ENCODE results near the gene TMX2. TPM values are rescaled to one million over a fixed set of nuclear protein-coding genes. Genes with fewer than 3 reads are reported as not detected.
A peak's percentile ranks its signal among the peaks of the same experiment; 100 is the strongest.
"Not testable (repeated sequence)": the region's sequence is repeated elsewhere in the genome, so short reads cannot be mapped to it uniquely, and the experiment has no call there.

Gene TMX2
- total RNA-seq, 1 donor from 2014 or later, result 82.7 TPM

DNA sequence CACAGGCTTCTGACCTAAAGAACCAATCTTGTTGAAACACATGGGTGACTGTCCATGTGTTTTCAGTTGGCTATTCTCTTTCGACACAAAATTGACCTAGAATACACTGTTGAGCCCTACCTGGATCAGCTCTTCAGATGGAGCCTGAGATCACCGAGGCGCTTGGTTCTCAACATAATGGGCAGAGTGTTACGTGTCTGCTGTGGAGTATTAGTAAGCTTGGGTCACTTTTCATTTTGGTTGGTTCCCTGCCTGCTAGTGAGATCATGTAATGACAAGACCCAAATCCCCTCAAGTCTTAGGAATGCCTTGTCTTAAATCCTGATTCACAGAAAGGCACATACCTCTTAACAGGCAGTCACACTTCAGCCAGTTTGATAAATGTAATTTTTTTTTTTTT, 9.1 kb upstream of the TMX2 start:
- Mint-ChIP-seq H3K27me3 (no peaks in the 10 kb centered on the region), H3K36me3 (ENCODE audit: insufficient read depth) (peaks cover 16% of the 10 kb centered on the region), H3K27ac (no peak overlapping the region), H3K4me1 (ENCODE audit: low read depth) (peaks cover 1% of the 10 kb centered on the region), H3K9me3 (ENCODE audit: low read depth) (no peaks in the 10 kb centered on the region), H3K4me3 (ENCODE audit: low read depth) (no peak overlapping the region)
- TF ChIP-seq, protein P1, sequence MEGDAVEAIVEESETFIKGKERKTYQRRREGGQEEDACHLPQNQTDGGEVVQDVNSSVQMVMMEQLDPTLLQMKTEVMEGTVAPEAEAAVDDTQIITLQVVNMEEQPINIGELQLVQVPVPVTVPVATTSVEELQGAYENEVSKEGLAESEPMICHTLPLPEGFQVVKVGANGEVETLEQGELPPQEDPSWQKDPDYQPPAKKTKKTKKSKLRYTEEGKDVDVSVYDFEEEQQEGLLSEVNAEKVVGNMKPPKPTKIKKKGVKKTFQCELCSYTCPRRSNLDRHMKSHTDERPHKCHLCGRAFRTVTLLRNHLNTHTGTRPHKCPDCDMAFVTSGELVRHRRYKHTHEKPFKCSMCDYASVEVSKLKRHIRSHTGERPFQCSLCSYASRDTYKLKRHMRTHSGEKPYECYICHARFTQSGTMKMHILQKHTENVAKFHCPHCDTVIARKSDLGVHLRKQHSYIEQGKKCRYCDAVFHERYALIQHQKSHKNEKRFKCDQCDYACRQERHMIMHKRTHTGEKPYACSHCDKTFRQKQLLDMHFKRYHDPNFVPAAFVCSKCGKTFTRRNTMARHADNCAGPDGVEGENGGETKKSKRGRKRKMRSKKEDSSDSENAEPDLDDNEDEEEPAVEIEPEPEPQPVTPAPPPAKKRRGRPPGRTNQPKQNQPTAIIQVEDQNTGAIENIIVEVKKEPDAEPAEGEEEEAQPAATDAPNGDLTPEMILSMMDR (IDR thresholded peaks at IDR 0.05; ENCODE audit: unreplicated experiment), result no peak
- DNase-seq (ENCODE audit: low spot score, unreplicated experiment), result no peak

DNA sequence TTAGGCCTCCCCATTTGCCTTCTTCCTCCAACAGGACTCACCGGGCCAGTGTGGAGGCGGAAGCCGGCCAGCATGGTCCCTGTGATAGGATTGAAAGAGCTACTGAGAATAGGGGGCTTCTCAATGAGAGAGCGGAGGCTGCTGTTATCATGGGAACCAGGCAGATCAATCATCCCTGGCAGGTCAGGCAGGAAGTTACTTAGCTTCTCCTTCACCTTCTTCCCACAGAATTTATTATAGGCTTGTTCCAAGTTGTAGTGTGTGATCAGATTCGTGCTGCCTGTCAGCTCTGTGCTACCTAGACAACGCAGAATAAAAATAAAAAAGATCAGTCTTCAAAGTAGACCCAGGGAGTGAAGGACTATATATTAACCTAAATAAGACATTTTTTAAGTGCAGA, 7.5 kb upstream of the TMX2 start:
- TF ChIP-seq, protein P1 (IDR thresholded peaks at IDR 0.05; ENCODE audit: unreplicated experiment), result no peak
- no peak for DNase-seq (ENCODE audit: low spot score, unreplicated experiment)
- H3K27ac Mint-ChIP-seq, result peak overlapping the region; percentile 18

DNA sequence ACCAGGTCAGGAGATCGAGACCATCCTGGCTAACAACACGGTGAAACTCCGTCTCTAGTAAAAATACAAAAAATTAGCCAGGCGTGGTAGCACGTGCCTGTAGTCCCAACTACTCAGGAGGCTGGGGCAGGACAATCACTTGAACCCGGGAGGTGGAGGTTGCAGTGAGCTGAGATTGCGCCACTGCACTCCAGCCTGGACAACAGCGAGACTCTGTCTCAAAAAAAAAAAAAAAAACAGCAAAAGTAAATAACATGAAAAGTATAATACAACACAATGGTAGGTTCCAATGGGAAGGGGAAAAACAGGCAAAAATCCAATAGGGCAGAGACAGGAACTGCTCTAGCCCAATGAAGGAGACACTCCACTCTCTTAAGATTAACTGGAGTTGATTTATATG, 7.0 kb upstream of the TMX2 start:
- H3K9me3 Mint-ChIP-seq (ENCODE audit: low read depth); DNase-seq (ENCODE audit: low spot score, unreplicated experiment); H3K4me3 Mint-ChIP-seq (ENCODE audit: low read depth); H3K27me3 Mint-ChIP-seq; H3K27ac Mint-ChIP-seq; H3K4me1 Mint-ChIP-seq (ENCODE audit: low read depth): not testable (repeated sequence)
- H3K36me3 Mint-ChIP-seq (ENCODE audit: insufficient read depth), result peaks cover 11% of the 10 kb centered on the region

More for the DNA sequence above, 7.5 kb upstream of the TMX2 start:
- Mint-ChIP-seq H3K4me3 (ENCODE audit: low read depth) (no peak overlapping the region), H3K4me1 (ENCODE audit: low read depth) (peaks cover 1% of the 10 kb centered on the region), H3K27me3 (no peaks in the 10 kb centered on the region), H3K9me3 (ENCODE audit: low read depth) (no peaks in the 10 kb centered on the region), H3K36me3 (ENCODE audit: insufficient read depth) (peaks cover 10% of the 10 kb centered on the region)

DNA sequence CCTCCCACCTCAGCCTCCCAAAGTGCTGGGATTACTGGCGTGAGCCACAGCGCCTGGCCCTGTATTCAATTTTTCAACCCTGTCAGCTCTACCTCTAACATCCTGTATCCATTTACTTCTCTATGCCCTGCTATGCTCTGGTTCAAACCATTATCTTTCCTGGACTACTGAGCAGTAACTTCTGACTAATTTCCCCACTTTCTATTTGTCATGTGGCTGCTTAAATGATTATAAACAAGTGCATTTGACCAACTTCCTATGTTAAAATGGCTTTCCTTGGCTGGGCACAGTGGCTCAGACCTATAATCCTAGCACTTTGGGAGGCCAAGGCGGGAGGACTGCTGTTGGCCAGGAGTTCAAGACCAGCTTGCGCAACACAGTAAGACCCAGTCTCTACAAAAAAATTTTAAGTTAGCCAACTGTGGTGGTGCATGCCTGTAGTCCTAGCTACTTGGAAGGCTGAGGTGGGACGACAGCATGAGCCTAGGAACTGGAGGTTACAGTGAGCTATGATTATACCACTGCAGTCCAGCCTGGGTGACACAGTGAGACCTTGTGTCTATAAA, 2.5 kb upstream of the TMX2 start:
- DNase-seq (ENCODE audit: low spot score, unreplicated experiment), result no peak
- TF ChIP-seq, protein P1 (IDR thresholded peaks at IDR 0.05; ENCODE audit: unreplicated experiment), result no peak
- H3K4me3 Mint-ChIP-seq (ENCODE audit: low read depth), result peak overlapping the region; percentile 98

DNA sequence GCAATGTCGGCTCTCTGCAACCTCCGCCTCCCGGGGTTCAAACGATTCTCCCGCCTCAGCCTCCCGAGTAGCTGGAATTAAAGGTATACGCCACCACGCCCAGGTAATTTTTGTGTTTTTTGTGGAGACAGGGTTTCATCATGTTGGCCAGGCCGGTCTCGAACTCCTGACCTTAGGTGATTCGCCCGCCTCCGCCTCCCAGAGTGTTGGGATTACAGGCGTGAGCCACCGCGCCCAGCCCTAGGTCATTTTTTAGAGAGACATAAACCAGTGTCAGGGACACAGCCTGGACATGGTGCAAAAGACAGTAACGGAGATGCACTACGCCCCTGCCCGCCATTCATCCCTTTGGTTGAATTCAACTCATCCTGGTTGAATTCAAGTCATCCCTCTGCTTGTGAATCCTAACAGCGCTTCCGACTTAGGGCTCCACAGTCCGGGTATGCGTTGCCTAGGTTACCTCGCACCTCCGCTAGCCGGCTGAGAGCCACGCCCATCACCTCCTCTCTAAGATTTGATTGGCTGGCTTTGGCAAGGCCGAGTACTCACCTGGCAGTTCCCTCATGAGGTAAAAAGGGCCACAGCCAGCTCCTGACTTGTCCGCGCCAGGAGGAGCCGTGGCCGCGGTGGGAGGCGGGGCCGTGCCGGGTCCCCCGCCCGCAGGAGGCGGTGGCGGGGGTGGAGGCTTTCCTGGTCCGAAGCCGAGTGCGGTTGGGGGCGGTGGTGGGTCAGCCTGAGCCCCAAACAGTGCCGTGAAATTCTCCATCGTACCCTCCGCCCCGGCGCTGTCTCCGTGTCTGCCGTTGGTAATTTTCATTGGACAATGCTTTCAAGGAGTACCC, 758 bp upstream of the TMX2 start, which contains the start of gene MED19:
Gene MED19 (minus strand): TSS at position 802 of the 842 bp plus-strand sequence. CDS start 36 bp downstream, at position 766.
- H3K9me3 Mint-ChIP-seq (ENCODE audit: low read depth), result no peaks in the 10 kb centered on the region
- peak; percentile 77 for DNase-seq (ENCODE audit: low spot score, unreplicated experiment)
- H3K27ac Mint-ChIP-seq, result peak within 1 kb of the TSS; percentile 96
- H3K36me3 Mint-ChIP-seq (ENCODE audit: insufficient read depth), result peaks cover 9% of the 10 kb centered on the region
- H3K4me3 Mint-ChIP-seq (ENCODE audit: low read depth), result peak within 1 kb of the TSS; percentile 98
- H3K4me1 Mint-ChIP-seq (ENCODE audit: low read depth), result peaks cover 23% of the 10 kb centered on the region
- H3K27me3 Mint-ChIP-seq, result no peaks in the 10 kb centered on the region
- TF ChIP-seq, protein P1 (IDR thresholded peaks at IDR 0.05; ENCODE audit: unreplicated experiment), result no peak

More for the DNA sequence above, 2.5 kb upstream of the TMX2 start:
- Mint-ChIP-seq H3K27me3 (no peaks in the 10 kb centered on the region), H3K9me3 (ENCODE audit: low read depth) (no peaks in the 10 kb centered on the region), H3K27ac (no peak overlapping the region), H3K4me1 (ENCODE audit: low read depth) (peaks cover 24% of the 10 kb centered on the region), H3K36me3 (ENCODE audit: insufficient read depth) (peaks cover 6% of the 10 kb centered on the region)
